ENCODE results near the gene PDE8B. TPM values are rescaled to one million over a fixed set of nuclear protein-coding genes. Genes with fewer than 3 reads are reported as not detected.

Gene PDE8B
- total RNA-seq (2014; rRNA removed; shearing (Covaris generic)) = not detected in 2 replicates
- 0.15 TPM in 1 of 2 replicates, not detected in the other for polyA plus RNA-seq (2015; cell fraction: cytosol; rRNA removed)
- polyA plus RNA-seq (2015; cell fraction: nucleus; rRNA removed) = not detected in 2 replicates

- no peak for DNase-seq (ENCODE audit: low read depth, low spot score)
- in situ Hi-C loops (cut with HindIII; ENCODE audit: low pct_unique_long_range_greater_than_20kb, low sequenced_read_pairs) = no loop called here
Measured at GRCh38 chr5:77210091-77210963, at the start of gene PDE8B. Gene PDE8B, plus strand, starts transcription at chr5:77210680. Its CDS starts 246 bp downstream, at chr5:77210926.

- DNase-seq (ENCODE audit: low read depth, low spot score) = no peak
- in situ Hi-C loops (cut with HindIII; ENCODE audit: low pct_unique_long_range_greater_than_20kb, low sequenced_read_pairs) = no loop called here
Measured at GRCh38 chr5:77163453-77163852, 47.0 kb upstream of the PDE8B start.

GRCh38 chr5:77167063-77167462 is 43.4 kb upstream of the PDE8B start:
- in situ Hi-C loops (cut with HindIII; ENCODE audit: low pct_unique_long_range_greater_than_20kb, low sequenced_read_pairs) = no loop called here
- no peak for DNase-seq (ENCODE audit: low read depth, low spot score)

GRCh38 chr5:77167695-77168121 is 42.8 kb upstream of the PDE8B start:
- DNase-seq (ENCODE audit: low read depth, low spot score) = peak; percentile 27
- in situ Hi-C loops (cut with HindIII; ENCODE audit: low pct_unique_long_range_greater_than_20kb, low sequenced_read_pairs) = no loop called here

GRCh38 chr5:77168161-77168878 is 42.2 kb upstream of the PDE8B start:
- no peak for DNase-seq (ENCODE audit: low read depth, low spot score)

GRCh38 chr5:77168879-77169244 is 41.6 kb upstream of the PDE8B start:
- DNase-seq (ENCODE audit: low read depth, low spot score) = no peak

More at GRCh38 chr5:77168161-77168878, 42.2 kb upstream of the PDE8B start:
- in situ Hi-C loops (cut with HindIII; ENCODE audit: low pct_unique_long_range_greater_than_20kb, low sequenced_read_pairs) = no loop called here

GRCh38 chr5:77170196-77170890 is 40.1 kb upstream of the PDE8B start:
- in situ Hi-C loops (cut with HindIII; ENCODE audit: low pct_unique_long_range_greater_than_20kb, low sequenced_read_pairs) = no loop called here
- no peak for DNase-seq (ENCODE audit: low read depth, low spot score)

More at GRCh38 chr5:77168879-77169244, 41.6 kb upstream of the PDE8B start:
- in situ Hi-C loops (cut with HindIII; ENCODE audit: low pct_unique_long_range_greater_than_20kb, low sequenced_read_pairs) = no loop called here

GRCh38 chr5:77171141-77171910 is 39.2 kb upstream of the PDE8B start:
- in situ Hi-C loops (cut with HindIII; ENCODE audit: low pct_unique_long_range_greater_than_20kb, low sequenced_read_pairs) = no loop called here
- no peak for DNase-seq (ENCODE audit: low read depth, low spot score)

GRCh38 chr5:77172713-77173328 is 37.7 kb upstream of the PDE8B start:
- in situ Hi-C loops (cut with HindIII; ENCODE audit: low pct_unique_long_range_greater_than_20kb, low sequenced_read_pairs) = no loop called here
- no peak for DNase-seq (ENCODE audit: low read depth, low spot score)

- in situ Hi-C loops (cut with HindIII; ENCODE audit: low pct_unique_long_range_greater_than_20kb, low sequenced_read_pairs) = no loop called here
Measured at GRCh38 chr5:77174526-77174925, 36.0 kb upstream of the PDE8B start.

GRCh38 chr5:77175231-77175630 is 35.2 kb upstream of the PDE8B start:
- no peak for DNase-seq (ENCODE audit: low read depth, low spot score)
- in situ Hi-C loops (cut with HindIII; ENCODE audit: low pct_unique_long_range_greater_than_20kb, low sequenced_read_pairs) = no loop called here

More at GRCh38 chr5:77174526-77174925, 36.0 kb upstream of the PDE8B start:
- DNase-seq (ENCODE audit: low read depth, low spot score) = no peak

- in situ Hi-C loops (cut with HindIII; ENCODE audit: low pct_unique_long_range_greater_than_20kb, low sequenced_read_pairs) = no loop called here
Measured at GRCh38 chr5:77176429-77176828, 34.1 kb upstream of the PDE8B start.

GRCh38 chr5:77177576-77177975 is 32.9 kb upstream of the PDE8B start:
- in situ Hi-C loops (cut with HindIII; ENCODE audit: low pct_unique_long_range_greater_than_20kb, low sequenced_read_pairs) = no loop called here
- no peak for DNase-seq (ENCODE audit: low read depth, low spot score)

More at GRCh38 chr5:77176429-77176828, 34.1 kb upstream of the PDE8B start:
- DNase-seq (ENCODE audit: low read depth, low spot score) = no peak

GRCh38 chr5:77180167-77181081 is 30.1 kb upstream of the PDE8B start:
- DNase-seq (ENCODE audit: low read depth, low spot score) = no peak
- in situ Hi-C loops (cut with HindIII; ENCODE audit: low pct_unique_long_range_greater_than_20kb, low sequenced_read_pairs) = no loop called here

- in situ Hi-C loops (cut with HindIII; ENCODE audit: low pct_unique_long_range_greater_than_20kb, low sequenced_read_pairs) = no loop called here
- DNase-seq (ENCODE audit: low read depth, low spot score) = no peak
Measured at GRCh38 chr5:77181173-77181572, 29.3 kb upstream of the PDE8B start.
